Measurements from ENCODE around the gene LRRC51. TPM values are rescaled to one million over a fixed set of nuclear protein-coding genes. Genes with fewer than 3 reads are reported as not detected.
A peak's percentile ranks its signal among the peaks of the same experiment; 100 is the strongest.

The LRRC51 gene
- polyA plus RNA-seq, 3 donors: 1.3 to 1.9 (median 1.6) TPM

DNA sequence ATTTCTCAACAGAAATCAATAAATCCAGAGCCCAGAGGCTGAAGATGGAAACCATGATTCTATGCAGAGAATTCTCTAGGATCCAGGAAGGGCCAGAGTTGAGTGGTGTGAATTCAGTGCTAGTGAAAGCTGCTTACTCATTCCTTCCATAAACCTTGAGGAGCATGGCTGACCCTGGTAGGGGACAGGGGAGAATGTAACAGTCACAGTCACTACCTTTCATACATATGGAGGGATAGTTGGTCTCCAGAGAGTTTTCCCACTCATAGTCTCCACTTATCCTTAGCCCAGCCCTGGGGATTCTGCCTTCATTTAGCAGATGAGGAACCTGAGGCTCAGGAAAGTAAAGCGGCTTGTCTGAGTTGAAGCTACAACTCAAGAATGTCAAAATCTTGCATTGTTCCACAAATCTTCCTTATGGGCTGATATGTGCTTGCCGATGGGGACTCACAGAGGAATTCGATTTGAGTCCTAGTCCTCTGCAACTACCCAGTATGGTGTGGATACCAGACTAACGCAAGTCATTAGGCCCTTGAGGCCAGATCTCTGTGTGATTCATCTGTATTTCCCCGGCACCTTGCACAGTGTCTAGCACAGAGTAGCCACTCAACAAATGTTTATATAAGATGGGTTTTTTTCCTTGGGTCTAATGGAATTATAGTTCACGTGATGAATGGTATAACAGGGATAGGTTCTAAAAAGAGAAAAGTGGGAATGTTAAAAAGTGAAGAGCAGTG lies 35.5 kb downstream of the LRRC51 start:
- DNase-seq: peak in 1 of 3 donors; percentile 33
- Histone ChIP-seq H4K20me1 (ENCODE audit: insufficient read depth, low read length) (no peaks in the 10 kb centered on the region), H3K27me3 (ENCODE audit: control insufficient read depth in 2 of 2, insufficient read depth in 2 of 2, low read length in 2 of 2) (no peaks in the 10 kb centered on the region), H3K9ac (ENCODE audit: insufficient read depth, low read length, poor library complexity, severe bottlenecking) (no peak overlapping the region), H3K27ac (ENCODE audit: low read depth in 1 of 2, low read length in 2 of 2) (peak overlapping the region in 1 of 2 donors; percentile 46), H2AFZ (ENCODE audit: insufficient read depth, low read depth, low read length, poor library complexity, severe bottlenecking) (peak overlapping the region; percentile 43), H3K4me1 (ENCODE audit: control insufficient read depth in 1 of 2, insufficient read depth in 2 of 2, low read length in 2 of 2) (peaks cover 50 to 54% of the 10 kb centered on the region in 2 donors), H3K36me3 (replicated peaks in 1 of 2; ENCODE audit: control insufficient read depth in 1 of 2, insufficient read depth in 2 of 2, low read length in 2 of 2) (no peaks in the 10 kb centered on the region), H3K79me2 (ENCODE audit: insufficient read depth, low read length) (peaks cover 7% of the 10 kb centered on the region), H3K4me3 (replicated peaks in 1 of 3; ENCODE audit: low read depth in 2 of 3, low read length in 3 of 3) (no peak overlapping the region), H3K4me2 (replicated peaks; ENCODE audit: extremely low read depth, low read length, poor library complexity, severe bottlenecking) (no peak overlapping the region), H3K9me3 (replicated peaks in 1 of 2; ENCODE audit: control insufficient read depth in 1 of 2, insufficient read depth in 1 of 2, low read length in 2 of 2) (no peaks in the 10 kb centered on the region)
- Mint-ChIP-seq H3K27me3 (ENCODE audit: low read depth in 3 of 3) (peaks cover 0 to 5% (median 0%) of the 10 kb centered on the region in 3 donors), H3K36me3 (peaks cover 7 to 12% of the 10 kb centered on the region in 2 donors), H3K27ac (peak overlapping the region in 4 of 7 donors; percentile 6 to 65 (median 28)), H3K4me3 (no peak overlapping the region), H3K4me1 (peaks cover 53% of the 10 kb centered on the region), H3K9me3 (peaks cover 0 to 5% (median 0%) of the 10 kb centered on the region in 7 donors)
- 94% methylated on average over 3 of the region's 6 CpGs for WGBS (ENCODE audit: insufficient coverage)
- intact Hi-C loops (cut with micrococcal nuclease): no loop called here
- TF ChIP-seq, protein P1, sequence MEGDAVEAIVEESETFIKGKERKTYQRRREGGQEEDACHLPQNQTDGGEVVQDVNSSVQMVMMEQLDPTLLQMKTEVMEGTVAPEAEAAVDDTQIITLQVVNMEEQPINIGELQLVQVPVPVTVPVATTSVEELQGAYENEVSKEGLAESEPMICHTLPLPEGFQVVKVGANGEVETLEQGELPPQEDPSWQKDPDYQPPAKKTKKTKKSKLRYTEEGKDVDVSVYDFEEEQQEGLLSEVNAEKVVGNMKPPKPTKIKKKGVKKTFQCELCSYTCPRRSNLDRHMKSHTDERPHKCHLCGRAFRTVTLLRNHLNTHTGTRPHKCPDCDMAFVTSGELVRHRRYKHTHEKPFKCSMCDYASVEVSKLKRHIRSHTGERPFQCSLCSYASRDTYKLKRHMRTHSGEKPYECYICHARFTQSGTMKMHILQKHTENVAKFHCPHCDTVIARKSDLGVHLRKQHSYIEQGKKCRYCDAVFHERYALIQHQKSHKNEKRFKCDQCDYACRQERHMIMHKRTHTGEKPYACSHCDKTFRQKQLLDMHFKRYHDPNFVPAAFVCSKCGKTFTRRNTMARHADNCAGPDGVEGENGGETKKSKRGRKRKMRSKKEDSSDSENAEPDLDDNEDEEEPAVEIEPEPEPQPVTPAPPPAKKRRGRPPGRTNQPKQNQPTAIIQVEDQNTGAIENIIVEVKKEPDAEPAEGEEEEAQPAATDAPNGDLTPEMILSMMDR (IDR thresholded peaks at IDR 0.05): no peak

DNA sequence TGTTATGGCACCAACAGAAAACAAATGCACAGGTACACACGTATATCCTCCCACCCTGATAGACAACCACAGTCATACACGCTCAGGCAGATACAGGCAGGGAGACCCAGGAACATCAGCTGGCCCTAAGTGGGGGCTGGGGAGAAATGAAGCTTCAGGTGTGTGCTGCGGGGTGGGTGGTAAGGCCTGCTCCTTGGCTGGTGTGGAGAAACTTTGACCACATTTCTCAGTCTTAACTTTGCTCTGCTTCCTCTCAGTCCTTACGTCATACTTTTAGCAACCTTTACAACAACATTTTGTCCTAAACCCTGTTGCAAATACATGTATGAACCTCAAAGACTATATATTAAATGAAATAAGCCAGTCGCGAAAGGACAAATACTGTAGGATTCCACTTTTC lies 38.5 kb downstream of the LRRC51 start:
- Mint-ChIP-seq H3K36me3 (peaks cover 2 to 9% of the 10 kb centered on the region in 2 donors), H3K4me3 (no peak overlapping the region), H3K27me3 (ENCODE audit: low read depth in 3 of 3) (peaks cover 0 to 3% (median 0%) of the 10 kb centered on the region in 3 donors), H3K4me1 (peaks cover 42% of the 10 kb centered on the region), H3K9me3 (peaks cover 0 to 4% (median 0%) of the 10 kb centered on the region in 7 donors), H3K27ac (peak overlapping the region; percentile 61 to 91 (median 87))
- WGBS (ENCODE audit: insufficient coverage): no CpG with 5 or more reads among the region's 6 CpGs
- Histone ChIP-seq H3K9me3 (replicated peaks in 1 of 2; ENCODE audit: control insufficient read depth in 1 of 2, insufficient read depth in 1 of 2, low read length in 2 of 2) (peaks cover 0 to under 1% of the 10 kb centered on the region in 2 donors), H3K79me2 (ENCODE audit: insufficient read depth, low read length) (no peaks in the 10 kb centered on the region), H3K36me3 (replicated peaks in 1 of 2; ENCODE audit: control insufficient read depth in 1 of 2, insufficient read depth in 2 of 2, low read length in 2 of 2) (no peaks in the 10 kb centered on the region), H3K9ac (ENCODE audit: insufficient read depth, low read length, poor library complexity, severe bottlenecking) (no peak overlapping the region), H3K27me3 (ENCODE audit: control insufficient read depth in 2 of 2, insufficient read depth in 2 of 2, low read length in 2 of 2) (no peaks in the 10 kb centered on the region), H3K4me2 (replicated peaks; ENCODE audit: extremely low read depth, low read length, poor library complexity, severe bottlenecking) (no peak overlapping the region), H3K4me3 (replicated peaks in 1 of 3; ENCODE audit: low read depth in 2 of 3, low read length in 3 of 3) (no peak overlapping the region), H4K20me1 (ENCODE audit: insufficient read depth, low read length) (no peaks in the 10 kb centered on the region), H3K27ac (ENCODE audit: low read depth in 1 of 2, low read length in 2 of 2) (peak overlapping the region; percentile 43 to 73), H2AFZ (ENCODE audit: insufficient read depth, low read depth, low read length, poor library complexity, severe bottlenecking) (peak overlapping the region; percentile 63), H3K4me1 (ENCODE audit: control insufficient read depth in 1 of 2, insufficient read depth in 2 of 2, low read length in 2 of 2) (peaks cover 37 to 39% of the 10 kb centered on the region in 2 donors)
- TF ChIP-seq, protein P1 (IDR thresholded peaks at IDR 0.05): no peak
- DNase-seq: peak in 1 of 3 donors; percentile 40
- intact Hi-C loops (cut with micrococcal nuclease): no loop called here

Measured in CD14-positive monocyte (primary cell).